ENCODE data around the gene ADGRF1. TPM values are rescaled to one million over a fixed set of nuclear protein-coding genes. Genes with fewer than 3 reads are reported as not detected.

ADGRF1 gene
- total RNA-seq, 5 donors from 2014 or later (not counting 1 experiment from before 2014, with no cell fraction given) = 0.19 to 0.32 TPM; not detected in 3

DNA sequence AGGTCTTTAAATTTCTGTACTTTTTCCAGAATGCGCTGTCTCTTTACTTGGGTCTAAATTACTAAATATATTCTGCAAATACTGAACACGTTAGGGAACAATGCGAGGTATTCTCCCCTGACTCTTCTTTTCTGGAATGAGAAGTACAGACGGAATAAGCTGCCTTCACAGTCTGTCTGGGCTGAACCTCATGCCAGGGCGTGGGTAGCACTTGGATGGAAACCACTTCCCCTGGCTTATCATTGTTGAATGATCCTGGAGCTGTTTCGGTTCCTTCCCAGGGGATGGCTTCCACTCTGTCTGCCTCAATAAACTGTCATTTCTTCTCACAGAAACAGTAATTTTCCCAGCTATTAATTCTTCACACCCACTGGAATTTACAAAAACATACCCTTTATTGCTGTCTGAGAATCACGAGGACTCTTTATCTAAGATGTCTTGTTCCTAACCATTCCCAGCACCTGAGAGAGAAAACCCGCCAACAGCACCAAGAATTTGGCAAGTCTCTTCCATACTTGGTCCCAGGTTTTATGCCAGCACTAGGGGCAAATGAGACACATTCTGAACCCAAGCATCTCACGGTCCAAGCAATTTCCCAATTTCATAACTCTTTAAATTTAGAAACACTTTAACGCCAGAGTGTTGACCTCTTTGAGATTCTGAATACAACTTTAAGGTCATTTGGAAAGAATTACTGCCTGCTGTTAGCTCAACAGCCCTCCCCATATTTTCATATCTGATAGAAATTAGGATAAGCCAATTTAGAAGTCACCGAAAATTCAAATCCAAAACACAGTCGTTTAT, 77.2 kb downstream of the ADGRF1 start:
- Histone ChIP-seq H3K4me1 (ENCODE audit: control insufficient read depth in 1 of 2, extremely low read depth in 1 of 2, insufficient read depth in 2 of 2, low read length in 2 of 2) (no peaks in the 10 kb centered on the region), H3K4me3 (ENCODE audit: control insufficient read depth in 1 of 2, extremely low read depth in 1 of 2, low read length in 1 of 2) (no peak overlapping the region), H3K9me3 (no peaks in the 10 kb centered on the region), H3K27ac (ENCODE audit: low read length) (no peak overlapping the region), H3K27me3 (replicated peaks in 1 of 2; ENCODE audit: control insufficient read depth in 2 of 2, extremely low read depth in 1 of 2, insufficient read depth in 2 of 2, low read length in 1 of 2) (peaks cover 0 to 2% of the 10 kb centered on the region in 2 experiments), H3K36me3 (ENCODE audit: control insufficient read depth in 2 of 2, extremely low read depth in 1 of 2, insufficient read depth in 1 of 2, low read length in 1 of 2) (no peaks in the 10 kb centered on the region)
- CTCF ChIA-PET = no interaction called here
- DNase-seq (no peak), ATAC-seq (replicated peaks in 1 of 4) (no peak)
- no peaks in the 10 kb centered on the region for H3K36me3 Mint-ChIP-seq
- H3K4me3 Mint-ChIP-seq = no peak overlapping the region
- H3K27me3 Mint-ChIP-seq = peaks cover 0 to 4% of the 10 kb centered on the region in 2 donors
- H3K9me3 Mint-ChIP-seq = no peaks in the 10 kb centered on the region
- POLR2A ChIA-PET = no interaction called here
- 69% methylated on average over 7 of the region's 12 CpGs for WGBS (ENCODE audit: insufficient coverage)
- H3K4me1 Mint-ChIP-seq = no peaks in the 10 kb centered on the region
- no peak overlapping the region for H3K27ac Mint-ChIP-seq

DNA sequence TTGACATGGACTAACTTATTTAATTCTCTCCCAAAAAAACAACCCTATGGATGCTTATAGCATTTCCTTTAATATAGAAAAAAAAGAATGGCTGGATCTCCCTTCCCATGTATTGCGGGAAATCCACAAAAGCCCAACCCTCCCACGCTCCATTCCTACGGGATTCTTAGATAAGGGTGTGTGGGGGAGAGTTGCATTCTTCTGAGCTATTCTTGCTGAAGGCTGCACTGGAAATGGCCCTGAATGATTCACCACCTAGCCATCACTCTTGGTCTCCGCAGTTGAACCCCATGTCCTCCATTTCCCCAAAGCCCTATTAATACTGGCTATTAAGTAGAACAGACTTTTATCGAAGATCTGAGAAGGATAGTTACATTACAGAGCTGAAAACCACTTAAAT, 78.5 kb downstream of the ADGRF1 start:
- POLR2A ChIA-PET = no interaction called here
- Histone ChIP-seq H3K4me1 (ENCODE audit: control insufficient read depth in 1 of 2, extremely low read depth in 1 of 2, insufficient read depth in 2 of 2, low read length in 2 of 2) (no peaks in the 10 kb centered on the region), H3K9me3 (no peaks in the 10 kb centered on the region), H3K27ac (ENCODE audit: low read length) (no peak overlapping the region), H3K27me3 (replicated peaks in 1 of 2; ENCODE audit: control insufficient read depth in 2 of 2, extremely low read depth in 1 of 2, insufficient read depth in 2 of 2, low read length in 1 of 2) (peaks cover 0 to 2% of the 10 kb centered on the region in 2 experiments), H3K36me3 (ENCODE audit: control insufficient read depth in 2 of 2, extremely low read depth in 1 of 2, insufficient read depth in 1 of 2, low read length in 1 of 2) (no peaks in the 10 kb centered on the region), H3K4me3 (ENCODE audit: control insufficient read depth in 1 of 2, extremely low read depth in 1 of 2, low read length in 1 of 2) (no peak overlapping the region)
- DNase-seq (no peak), ATAC-seq (replicated peaks in 1 of 4) (no peak)
- no peak overlapping the region for H3K27ac Mint-ChIP-seq
- no peak overlapping the region for H3K4me3 Mint-ChIP-seq
- H3K9me3 Mint-ChIP-seq = no peaks in the 10 kb centered on the region
- H3K36me3 Mint-ChIP-seq = no peaks in the 10 kb centered on the region
- H3K27me3 Mint-ChIP-seq = peaks cover 4% of the 10 kb centered on the region in 2 donors
- no CpG with 5 or more reads among the region's 5 CpGs for WGBS (ENCODE audit: insufficient coverage)
- no peaks in the 10 kb centered on the region for H3K4me1 Mint-ChIP-seq
- CTCF ChIA-PET = no interaction called here

DNA sequence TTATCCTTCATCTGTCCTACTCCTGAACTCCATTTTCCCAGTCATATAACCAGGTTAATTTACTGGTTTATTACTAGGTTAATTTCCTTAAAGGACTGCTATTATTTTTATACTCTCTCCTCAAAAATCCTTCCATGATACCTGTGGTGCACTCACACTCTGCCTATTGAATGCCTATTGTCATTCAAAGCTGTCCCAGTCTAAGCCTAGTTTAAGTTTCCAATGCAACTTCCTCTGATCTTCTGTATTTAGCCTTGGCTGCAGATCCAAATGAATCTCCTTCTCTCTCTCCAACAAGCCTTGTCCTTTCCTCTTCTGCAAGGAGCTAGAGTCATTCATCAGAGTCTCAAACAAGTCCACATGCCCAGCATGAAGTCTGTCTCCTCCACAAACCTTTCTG, 79.1 kb downstream of the ADGRF1 start:
- POLR2A ChIA-PET = interaction anchor here in 1 of 2 donors (0.7 kb wide), 1 partner anchor 152 kb away, joined by 3 read pairs; no protein-coding TSS in a partner anchor
- Mint-ChIP-seq H3K27me3 (peaks cover 4% of the 10 kb centered on the region in 2 donors), H3K36me3 (no peaks in the 10 kb centered on the region), H3K9me3 (no peaks in the 10 kb centered on the region), H3K4me3 (no peak overlapping the region), H3K27ac (no peak overlapping the region), H3K4me1 (no peaks in the 10 kb centered on the region)
- DNase-seq = no peak
- no peaks in the 10 kb centered on the region for H3K9me3 ChIP-seq
- peaks cover 0 to 2% of the 10 kb centered on the region in 2 experiments for H3K27me3 ChIP-seq (replicated peaks in 1 of 2; ENCODE audit: control insufficient read depth in 2 of 2, extremely low read depth in 1 of 2, insufficient read depth in 2 of 2, low read length in 1 of 2)
- no peak overlapping the region for H3K27ac ChIP-seq (ENCODE audit: low read length)
- ATAC-seq (replicated peaks in 1 of 4) = no peak
- H3K4me1 ChIP-seq (ENCODE audit: control insufficient read depth in 1 of 2, extremely low read depth in 1 of 2, insufficient read depth in 2 of 2, low read length in 2 of 2) = no peaks in the 10 kb centered on the region
- H3K36me3 ChIP-seq (ENCODE audit: control insufficient read depth in 2 of 2, extremely low read depth in 1 of 2, insufficient read depth in 1 of 2, low read length in 1 of 2) = no peaks in the 10 kb centered on the region
- H3K4me3 ChIP-seq (ENCODE audit: control insufficient read depth in 1 of 2, extremely low read depth in 1 of 2, low read length in 1 of 2) = no peak overlapping the region
- CTCF ChIA-PET = no interaction called here

DNA sequence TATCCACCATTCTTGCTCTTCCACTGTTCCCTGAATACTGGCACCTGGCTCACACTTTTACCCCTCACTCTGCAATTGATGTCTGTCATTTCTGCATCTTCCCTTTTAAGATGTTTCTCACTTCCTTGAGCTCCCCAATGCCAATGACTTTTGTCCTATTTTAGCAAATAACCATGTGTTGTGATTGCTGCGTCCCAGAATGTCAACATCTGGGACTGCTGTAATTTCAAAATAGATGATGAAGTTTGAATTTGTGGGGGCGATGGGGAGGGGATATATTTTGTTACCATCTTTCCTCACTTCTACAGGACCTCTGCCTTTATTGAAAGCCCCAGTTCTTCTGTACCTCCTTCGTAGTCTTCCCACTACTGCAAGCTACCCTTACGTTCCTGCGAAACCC, 80.4 kb downstream of the ADGRF1 start:
- no peak overlapping the region for H3K27ac Mint-ChIP-seq
- H3K27ac ChIP-seq (ENCODE audit: low read length) = no peak overlapping the region
- H3K4me3 ChIP-seq (ENCODE audit: control insufficient read depth in 1 of 2, extremely low read depth in 1 of 2, low read length in 1 of 2) = no peak overlapping the region
- peaks cover 0 to 2% of the 10 kb centered on the region in 2 experiments for H3K27me3 ChIP-seq (replicated peaks in 1 of 2; ENCODE audit: control insufficient read depth in 2 of 2, extremely low read depth in 1 of 2, insufficient read depth in 2 of 2, low read length in 1 of 2)
- H3K4me1 Mint-ChIP-seq = no peaks in the 10 kb centered on the region
- no peaks in the 10 kb centered on the region for H3K36me3 ChIP-seq (ENCODE audit: control insufficient read depth in 2 of 2, extremely low read depth in 1 of 2, insufficient read depth in 1 of 2, low read length in 1 of 2)
- no peaks in the 10 kb centered on the region for H3K9me3 Mint-ChIP-seq
- WGBS (ENCODE audit: insufficient coverage) = 90% methylated on average over 3 of the region's 5 CpGs
- H3K27me3 Mint-ChIP-seq = peaks cover 4 to 7% of the 10 kb centered on the region in 2 donors
- CTCF ChIA-PET = no interaction called here
- H3K9me3 ChIP-seq = no peaks in the 10 kb centered on the region
- ATAC-seq (replicated peaks in 1 of 4) (no peak), DNase-seq (no peak)
- H3K36me3 Mint-ChIP-seq = no peaks in the 10 kb centered on the region
- no peak overlapping the region for H3K4me3 Mint-ChIP-seq
- H3K4me1 ChIP-seq (ENCODE audit: control insufficient read depth in 1 of 2, extremely low read depth in 1 of 2, insufficient read depth in 2 of 2, low read length in 2 of 2) = no peaks in the 10 kb centered on the region
- POLR2A ChIA-PET = no interaction called here

DNA sequence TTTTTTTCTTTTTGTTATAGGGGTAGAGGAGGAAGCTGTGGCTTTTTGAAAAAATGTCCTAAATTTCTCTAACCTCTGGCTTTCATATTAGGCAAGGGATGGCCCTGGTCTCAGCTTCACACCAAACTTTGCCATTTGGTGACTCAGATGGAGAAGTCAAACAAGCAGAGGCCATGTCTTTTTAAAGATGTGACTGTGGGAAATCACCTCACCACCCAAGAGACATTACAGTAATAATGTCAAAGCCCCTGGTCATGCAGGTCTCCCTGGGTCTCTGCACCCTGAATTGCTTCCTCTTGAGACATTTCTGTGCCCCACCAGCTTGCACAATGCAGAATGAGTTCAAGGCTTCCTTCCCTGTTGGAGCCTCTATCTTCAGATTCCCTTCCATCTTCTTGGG, 80.9 kb downstream of the ADGRF1 start:
- Mint-ChIP-seq H3K27ac (no peak overlapping the region), H3K4me3 (no peak overlapping the region), H3K36me3 (no peaks in the 10 kb centered on the region), H3K4me1 (no peaks in the 10 kb centered on the region), H3K27me3 (peaks cover 0 to 9% of the 10 kb centered on the region in 2 donors), H3K9me3 (no peaks in the 10 kb centered on the region)
- CTCF ChIA-PET = no interaction called here
- POLR2A ChIA-PET = no interaction called here
- ATAC-seq (replicated peaks in 1 of 4) = no peak
- DNase-seq = no peak
- H3K27me3 ChIP-seq (replicated peaks in 1 of 2; ENCODE audit: control insufficient read depth in 2 of 2, extremely low read depth in 1 of 2, insufficient read depth in 2 of 2, low read length in 1 of 2) = peaks cover 0 to 2% of the 10 kb centered on the region in 2 experiments
- no peaks in the 10 kb centered on the region for H3K9me3 ChIP-seq
- no peak overlapping the region for H3K27ac ChIP-seq (ENCODE audit: low read length)
- H3K4me1 ChIP-seq (ENCODE audit: control insufficient read depth in 1 of 2, extremely low read depth in 1 of 2, insufficient read depth in 2 of 2, low read length in 2 of 2) = no peaks in the 10 kb centered on the region
- no peak overlapping the region for H3K4me3 ChIP-seq (ENCODE audit: control insufficient read depth in 1 of 2, extremely low read depth in 1 of 2, low read length in 1 of 2)
- no peaks in the 10 kb centered on the region for H3K36me3 ChIP-seq (ENCODE audit: control insufficient read depth in 2 of 2, extremely low read depth in 1 of 2, insufficient read depth in 1 of 2, low read length in 1 of 2)

DNA sequence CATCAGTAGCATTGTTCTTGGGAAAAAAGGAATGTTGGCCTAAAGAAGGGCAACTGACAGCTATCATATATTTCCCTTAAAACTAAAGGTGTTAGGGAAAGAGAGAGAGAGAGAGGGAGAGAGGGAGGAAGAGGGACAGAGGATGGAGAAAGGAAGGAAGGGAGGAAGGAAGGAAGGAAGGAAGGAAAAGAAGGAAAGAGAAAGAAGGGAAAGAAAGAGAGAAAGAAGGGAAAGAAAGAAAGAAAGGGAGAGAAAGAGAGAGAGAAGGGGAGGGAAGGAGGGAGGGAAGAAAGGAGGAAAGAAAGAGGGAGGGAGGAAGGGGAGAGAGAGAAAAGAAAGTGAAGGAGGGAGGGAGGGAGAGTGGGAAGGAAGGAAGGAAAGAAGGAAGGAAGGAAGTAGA, 82.7 kb downstream of the ADGRF1 start:
- H3K4me3 Mint-ChIP-seq = no peak overlapping the region
- H3K9me3 Mint-ChIP-seq = no peaks in the 10 kb centered on the region
- peaks cover 4 to 13% of the 10 kb centered on the region in 2 donors for H3K27me3 Mint-ChIP-seq
- Histone ChIP-seq H3K4me3 (ENCODE audit: control insufficient read depth in 1 of 2, extremely low read depth in 1 of 2, low read length in 1 of 2) (no peak overlapping the region), H3K36me3 (ENCODE audit: control insufficient read depth in 2 of 2, extremely low read depth in 1 of 2, insufficient read depth in 1 of 2, low read length in 1 of 2) (no peaks in the 10 kb centered on the region), H3K27me3 (replicated peaks in 1 of 2; ENCODE audit: control insufficient read depth in 2 of 2, extremely low read depth in 1 of 2, insufficient read depth in 2 of 2, low read length in 1 of 2) (no peaks in the 10 kb centered on the region), H3K4me1 (ENCODE audit: control insufficient read depth in 1 of 2, extremely low read depth in 1 of 2, insufficient read depth in 2 of 2, low read length in 2 of 2) (no peaks in the 10 kb centered on the region), H3K27ac (ENCODE audit: low read length) (no peak overlapping the region), H3K9me3 (no peaks in the 10 kb centered on the region)
- H3K36me3 Mint-ChIP-seq = no peaks in the 10 kb centered on the region
- DNase-seq (no peak), ATAC-seq (replicated peaks in 1 of 4) (no peak)
- H3K27ac Mint-ChIP-seq = no peak overlapping the region
- no peaks in the 10 kb centered on the region for H3K4me1 Mint-ChIP-seq
- POLR2A ChIA-PET = no interaction called here
- CTCF ChIA-PET = no interaction called here

DNA sequence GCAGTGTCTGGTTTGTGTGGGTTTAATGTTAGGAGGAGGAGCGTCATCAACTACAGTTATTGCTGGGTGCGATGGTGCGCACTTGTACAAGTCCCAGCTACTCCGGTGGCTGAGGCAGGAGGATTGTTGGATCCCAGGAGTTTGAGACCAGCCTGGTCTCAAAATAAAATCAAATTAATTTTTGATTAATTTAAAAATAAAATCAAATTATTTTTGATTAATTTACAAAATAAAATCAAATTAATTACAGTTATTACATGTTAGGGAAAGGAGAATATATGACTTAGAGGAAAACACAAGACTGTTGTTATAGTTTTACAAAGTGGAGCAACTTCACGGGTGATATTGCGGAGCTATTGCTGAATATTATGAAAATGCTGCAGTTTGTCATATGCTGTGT, 85.7 kb downstream of the ADGRF1 start:
- H3K36me3 ChIP-seq (ENCODE audit: control insufficient read depth in 2 of 2, extremely low read depth in 1 of 2, insufficient read depth in 1 of 2, low read length in 1 of 2) = no peaks in the 10 kb centered on the region
- H3K27ac ChIP-seq (ENCODE audit: low read length) = no peak overlapping the region
- H3K27ac Mint-ChIP-seq = no peak overlapping the region
- no peaks in the 10 kb centered on the region for H3K9me3 ChIP-seq
- ATAC-seq (replicated peaks in 1 of 4) = no peak
- no peaks in the 10 kb centered on the region for H3K9me3 Mint-ChIP-seq
- H3K27me3 ChIP-seq (replicated peaks in 1 of 2; ENCODE audit: control insufficient read depth in 2 of 2, extremely low read depth in 1 of 2, insufficient read depth in 2 of 2, low read length in 1 of 2) = no peaks in the 10 kb centered on the region
- POLR2A ChIA-PET = interaction anchor here in 1 of 2 donors (0.5 kb wide), 1 partner anchor 90 kb away, joined by 3 read pairs; no protein-coding TSS in a partner anchor
- WGBS (ENCODE audit: insufficient coverage) = no CpG with 5 or more reads among the region's 6 CpGs
- H3K36me3 Mint-ChIP-seq = no peaks in the 10 kb centered on the region
- no peak overlapping the region for H3K4me3 Mint-ChIP-seq
- H3K4me3 ChIP-seq (ENCODE audit: control insufficient read depth in 1 of 2, extremely low read depth in 1 of 2, low read length in 1 of 2) = no peak overlapping the region
- no peaks in the 10 kb centered on the region for H3K4me1 ChIP-seq (ENCODE audit: control insufficient read depth in 1 of 2, extremely low read depth in 1 of 2, insufficient read depth in 2 of 2, low read length in 2 of 2)
- CTCF ChIA-PET = no interaction called here
- H3K27me3 Mint-ChIP-seq = peaks cover 11 to 18% of the 10 kb centered on the region in 2 donors
- H3K4me1 Mint-ChIP-seq = no peaks in the 10 kb centered on the region
- no peak for DNase-seq
